ENCODE data around the gene TTC22.

The TTC22 gene

GRCh38 chr1:54846301-54846700 is 45.2 kb upstream of the TTC22 start:
- H3K4me3 ChIP-seq (ENCODE audit: low read depth, low read length) = no peak overlapping the region
- TF ChIP-seq CTCF (IDR thresholded peaks at IDR 0.05; ENCODE audit: low read depth, low read length) = no peak

GRCh38 chr1:54845772-54846171 is 44.6 kb upstream of the TTC22 start:
- no peak for TF ChIP-seq CTCF (IDR thresholded peaks at IDR 0.05; ENCODE audit: low read depth, low read length)
- H3K4me3 ChIP-seq (ENCODE audit: low read depth, low read length) = no peak overlapping the region

GRCh38 chr1:54844564-54844963 is 43.4 kb upstream of the TTC22 start:
- H3K4me3 ChIP-seq (ENCODE audit: low read depth, low read length) = no peak overlapping the region
- no peak for TF ChIP-seq CTCF (IDR thresholded peaks at IDR 0.05; ENCODE audit: low read depth, low read length)

GRCh38 chr1:54843449-54843848 is 42.3 kb upstream of the TTC22 start:
- TF ChIP-seq CTCF (IDR thresholded peaks at IDR 0.05; ENCODE audit: low read depth, low read length) = no peak
- H3K4me3 ChIP-seq (ENCODE audit: low read depth, low read length) = no peak overlapping the region

- no peak overlapping the region for H3K4me3 ChIP-seq (ENCODE audit: low read depth, low read length)
- no peak for TF ChIP-seq CTCF (IDR thresholded peaks at IDR 0.05; ENCODE audit: low read depth, low read length)
Measured at GRCh38 chr1:54842963-54843362, 41.8 kb upstream of the TTC22 start.

GRCh38 chr1:54842206-54842915 is 41.2 kb upstream of the TTC22 start:
- TF ChIP-seq CTCF (IDR thresholded peaks at IDR 0.05; ENCODE audit: low read depth, low read length) = no peak
- H3K4me3 ChIP-seq (ENCODE audit: low read depth, low read length) = no peak overlapping the region

GRCh38 chr1:54839824-54840223 is 38.7 kb upstream of the TTC22 start:
- H3K4me3 ChIP-seq (ENCODE audit: low read depth, low read length) = no peak overlapping the region
- no peak for TF ChIP-seq CTCF (IDR thresholded peaks at IDR 0.05; ENCODE audit: low read depth, low read length)
